Right cardiac atrium (tissue), 5 donors: ENCODE measurements around the gene CADM2. TPM values are rescaled to one million over a fixed set of nuclear protein-coding genes. Genes with fewer than 3 reads are reported as not detected.

Experiments
- ATAC-seq, 2 donors: fragments of 200-7000 bp; cut with Tn5 transposase; one replicate each; pipeline versions ENCODE4 v1.8.0 to v1.9.1; 2020; ENCODE audit warnings: moderate library complexity in 2 of 2, mild to moderate bottlenecking in 1 of 2
- DNase-seq, 3 donors: peaks; one replicate each; pipeline ENCODE4 v3.0.0-alpha.2; 2020
- H3K27ac ChIP-seq: one replicate; pipeline ENCODE4 v1.5.1; 2013; ENCODE audit warnings: mild to moderate bottlenecking, low read length, control low read depth, moderate library complexity
- H3K27me3 ChIP-seq: one replicate; pipeline ENCODE4 v1.6.1; 2013; ENCODE audit not compliant: control insufficient read depth, insufficient read depth
- H3K4me1 ChIP-seq: one replicate; pipeline ENCODE4 v1.6.1; 2013; ENCODE audit warnings: low read length; ENCODE audit not compliant: control insufficient read depth, insufficient read depth
- H3K4me3 ChIP-seq: one replicate; pipeline ENCODE4 v1.5.1; 2013; ENCODE audit warnings: low read length, control low read depth
- H3K9me3 ChIP-seq: one replicate; pipeline ENCODE4 v1.6.1; 2013; ENCODE audit warnings: low read length; ENCODE audit not compliant: control insufficient read depth
- WGBS: extraction: QIAGEN DNeasy Blood & Tissue Kit; methylation state at CpG from one replicate; pipeline ENCODE4 v1.1.7; 2013; 5-methylcytosine and 5-hydroxymethylcytosine counted together
- intact Hi-C, 4 donors: fragments of 100-400 bp; cut with DNase I; formaldehyde crosslinking; loops; one replicate each; pipeline versions ENCODE4 v1.11.0 to v1.14.0; 2022 to 2023
- polyA plus RNA-seq: library from polyadenylated mRNA; stranded (reverse); fragments of 200-250 nt; gene quantifications from one replicate; pipeline ENCODE4 v1.2.3, GENCODE V29; 2013
- total RNA-seq, 4 donors: library from RNA; stranded (reverse); fragmentation: NEBNext Ultra II Directional; extraction: Animal tissue kit (Norgen Biotek cat#: 25700); gene quantifications; one replicate each; pipeline ENCODE4 v1.2.1, GENCODE V29; 2021
- donor health status: healthy with polysubstance abuse.
- donor health status: DM: no; HTN: yes; CAD: no.
- donor health status: DM: no; HTN: no; CAD: no.
- donor health status: DM: no; HTN: yes; CAD: no; lungs with severe emphysema.
- donor health status: DM: yes; HTN: yes; CAD: no.

The CADM2 gene
- total and polyA plus RNA-seq, 5 donors: 4.3 to 17.8 (median 15.3) TPM

DNA sequence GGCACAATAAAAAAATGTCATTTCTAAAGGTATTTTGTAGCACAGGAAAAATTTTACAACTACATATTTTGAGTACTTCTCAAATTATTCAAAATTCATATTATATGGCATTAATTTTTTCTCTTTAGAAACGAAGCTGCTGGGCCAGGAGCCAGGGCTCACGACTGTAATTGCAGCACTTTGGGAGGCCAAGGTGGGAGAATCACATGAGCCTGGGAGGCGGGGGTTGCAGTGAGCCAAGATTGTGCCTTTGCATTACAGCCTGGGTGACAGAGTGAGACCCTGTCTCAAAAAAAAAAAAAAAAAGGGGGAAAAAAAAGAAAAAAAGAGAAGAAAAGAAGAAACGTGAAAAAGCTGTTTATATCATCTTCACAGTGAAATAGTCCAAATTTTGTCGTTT, 62.0 kb downstream of the CADM2 start:
- Histone ChIP-seq H3K4me3 (no peak overlapping the region), H3K27me3 (no peaks in the 10 kb centered on the region), H3K27ac (no peak overlapping the region), H3K4me1 (no peaks in the 10 kb centered on the region), H3K9me3 (no peaks in the 10 kb centered on the region)
- no peak for ATAC-seq
- DNase-seq: peak in 1 of 3 donors; percentile 12
- intact Hi-C loops: no loop called here
- WGBS: 62% methylated on average over 5 of the region's 5 CpGs

DNA sequence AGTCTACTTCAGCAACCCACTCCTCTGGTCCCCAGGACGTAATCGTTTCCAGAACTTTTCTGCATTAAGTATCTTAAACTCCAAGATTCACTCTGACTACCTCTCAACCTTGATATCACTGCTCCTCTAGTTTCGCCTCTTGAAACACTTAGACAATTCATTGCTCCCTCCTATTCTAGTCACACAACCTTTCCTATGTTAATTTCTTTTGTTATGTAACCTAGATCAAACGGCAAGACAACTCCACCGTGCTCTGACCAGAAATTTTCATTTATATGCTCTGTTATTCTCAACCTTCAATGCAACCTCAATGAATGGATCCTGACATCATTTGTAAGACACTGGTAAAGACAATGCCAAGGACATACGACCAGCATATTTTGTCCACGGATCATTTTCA, 71.3 kb downstream of the CADM2 start:
- DNase-seq (no peak), ATAC-seq (no peak)
- Histone ChIP-seq H3K4me1 (no peaks in the 10 kb centered on the region), H3K4me3 (no peak overlapping the region), H3K27ac (no peak overlapping the region), H3K9me3 (no peaks in the 10 kb centered on the region), H3K27me3 (no peaks in the 10 kb centered on the region)
- intact Hi-C loops: no loop called here
- 74% methylated on average over 7 of the region's 7 CpGs for WGBS

DNA sequence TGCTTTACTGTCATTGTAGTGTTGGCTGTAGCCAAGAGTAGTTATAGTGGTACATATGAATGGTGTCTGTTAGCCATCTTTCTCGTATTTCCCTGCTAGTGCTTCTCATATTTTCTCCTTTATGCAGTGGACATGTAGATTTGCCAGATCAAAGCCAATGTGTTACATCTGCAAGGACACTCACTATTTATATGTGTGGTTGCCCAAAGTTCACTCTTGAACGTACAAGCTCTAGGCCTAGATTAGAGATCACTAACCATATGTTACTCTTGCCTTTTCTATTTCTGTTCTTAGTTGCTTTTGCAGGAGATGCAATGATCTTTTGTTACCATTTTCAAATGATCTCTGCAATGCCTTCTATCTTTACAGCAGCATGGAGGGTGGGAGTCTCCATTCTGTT, 78.4 kb downstream of the CADM2 start:
- Histone ChIP-seq H3K27ac (no peak overlapping the region), H3K27me3 (no peaks in the 10 kb centered on the region), H3K4me1 (no peaks in the 10 kb centered on the region), H3K9me3 (no peaks in the 10 kb centered on the region), H3K4me3 (no peak overlapping the region)
- intact Hi-C loops: no loop called here
- DNase-seq: no peak
- WGBS: 78% methylated on average over 2 of the region's 2 CpGs
- no peak for ATAC-seq

DNA sequence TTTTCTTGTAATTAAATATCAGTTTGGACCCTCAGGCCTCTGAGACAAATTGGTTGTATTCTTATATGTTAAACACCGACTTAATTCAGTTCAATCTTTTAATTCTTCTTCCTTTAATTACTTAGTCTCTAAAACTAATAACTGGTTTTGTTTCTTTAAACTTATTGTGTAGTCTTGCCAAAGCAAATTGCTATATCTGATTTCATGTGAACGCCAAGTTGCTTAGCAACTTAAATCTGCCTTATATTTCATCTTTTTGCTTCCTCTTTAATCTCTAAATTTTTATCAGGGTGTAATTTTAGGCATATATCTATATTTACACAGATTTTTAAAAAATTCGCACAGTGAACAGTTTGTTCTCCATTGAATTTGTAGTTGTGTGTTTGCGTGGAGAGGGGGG, 82.2 kb downstream of the CADM2 start:
- H3K27me3 ChIP-seq: no peaks in the 10 kb centered on the region
- DNase-seq (no peak), ATAC-seq (no peak)
- intact Hi-C loops: no loop called here
- no peaks in the 10 kb centered on the region for H3K4me1 ChIP-seq
- no peak overlapping the region for H3K27ac ChIP-seq
- H3K4me3 ChIP-seq: no peak overlapping the region
- H3K9me3 ChIP-seq: no peaks in the 10 kb centered on the region
- 70% methylated on average over 4 of the region's 4 CpGs for WGBS

DNA sequence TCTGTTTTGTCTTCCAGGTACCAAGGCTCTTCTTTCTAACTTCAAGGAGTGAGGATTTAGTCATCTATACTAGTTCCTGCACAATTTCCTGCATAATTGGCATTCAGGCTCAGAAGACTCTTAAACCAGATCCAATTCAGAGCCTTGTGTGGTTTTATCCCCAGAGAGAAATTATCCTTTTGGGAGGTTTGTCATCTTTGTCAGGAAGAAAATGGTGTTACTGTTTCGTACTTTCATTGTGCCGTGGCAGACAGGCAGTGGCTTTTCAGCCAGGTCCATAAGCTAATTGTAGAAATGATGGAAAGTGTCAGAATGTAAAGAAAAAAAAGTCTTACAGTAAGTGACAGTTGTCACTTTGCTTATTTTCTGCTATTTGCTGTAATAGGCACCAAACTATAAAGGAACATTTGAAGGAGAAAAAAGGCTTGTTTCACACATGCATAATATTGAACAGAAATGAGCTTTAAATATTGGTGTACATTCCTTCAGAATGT, 82.8 kb downstream of the CADM2 start:
- DNase-seq: no peak
- H3K4me1 ChIP-seq: no peaks in the 10 kb centered on the region
- H3K27ac ChIP-seq: no peak overlapping the region
- intact Hi-C loops: no loop called here
- no peaks in the 10 kb centered on the region for H3K27me3 ChIP-seq
- no peak for ATAC-seq
- 66% methylated on average over 2 of the region's 2 CpGs for WGBS
- H3K9me3 ChIP-seq: no peaks in the 10 kb centered on the region
- H3K4me3 ChIP-seq: no peak overlapping the region

DNA sequence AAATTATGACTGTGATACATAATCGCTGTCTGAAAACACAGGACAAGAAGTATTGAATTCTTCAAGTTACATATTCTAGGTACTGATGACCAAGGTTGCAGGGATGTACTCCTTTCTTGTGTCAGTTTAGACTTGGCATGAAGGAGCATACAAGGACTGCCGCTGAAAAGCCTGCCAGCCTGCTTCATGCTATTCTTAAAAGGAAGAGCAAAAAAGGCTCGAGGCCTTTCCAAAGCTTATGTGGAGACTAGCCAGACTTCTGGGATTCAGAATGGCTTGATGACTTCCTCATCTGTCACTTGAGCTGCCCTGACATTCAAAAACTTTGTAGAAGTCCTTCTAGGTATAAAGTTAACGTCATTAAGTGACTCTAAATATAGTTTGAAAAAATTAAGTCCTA, 92.0 kb downstream of the CADM2 start:
- no peak for ATAC-seq
- Histone ChIP-seq H3K27ac (no peak overlapping the region), H3K4me1 (no peaks in the 10 kb centered on the region), H3K27me3 (no peaks in the 10 kb centered on the region), H3K9me3 (no peaks in the 10 kb centered on the region), H3K4me3 (no peak overlapping the region)
- peak in 1 of 3 donors; percentile 39 for DNase-seq
- intact Hi-C loops: no loop called here
- WGBS: 54% methylated on average over 4 of the region's 4 CpGs

DNA sequence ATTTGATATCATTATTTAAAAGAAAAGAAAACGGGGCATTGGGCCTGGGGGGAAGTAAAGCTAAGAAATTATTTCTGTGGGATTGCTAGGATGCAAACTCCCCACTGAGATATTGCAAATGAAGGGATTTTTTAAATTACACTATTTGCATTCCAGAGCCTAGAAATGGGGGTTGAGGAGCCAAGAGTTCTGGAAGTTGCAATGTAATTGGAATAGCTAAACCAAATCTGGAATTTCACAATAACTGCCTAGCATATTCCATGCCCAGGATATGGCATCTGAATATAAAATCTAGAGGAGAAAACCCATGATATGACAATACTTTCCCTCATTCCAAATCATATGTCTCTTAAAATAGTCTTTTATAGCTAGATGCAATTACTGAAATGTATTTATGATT, 93.0 kb downstream of the CADM2 start:
- no peak for ATAC-seq
- 40% methylated on average over 1 of the region's 1 CpG for WGBS
- Histone ChIP-seq H3K4me1 (no peaks in the 10 kb centered on the region), H3K9me3 (no peaks in the 10 kb centered on the region), H3K27me3 (no peaks in the 10 kb centered on the region), H3K27ac (no peak overlapping the region), H3K4me3 (no peak overlapping the region)
- DNase-seq: no peak
- intact Hi-C loops: no loop called here

DNA sequence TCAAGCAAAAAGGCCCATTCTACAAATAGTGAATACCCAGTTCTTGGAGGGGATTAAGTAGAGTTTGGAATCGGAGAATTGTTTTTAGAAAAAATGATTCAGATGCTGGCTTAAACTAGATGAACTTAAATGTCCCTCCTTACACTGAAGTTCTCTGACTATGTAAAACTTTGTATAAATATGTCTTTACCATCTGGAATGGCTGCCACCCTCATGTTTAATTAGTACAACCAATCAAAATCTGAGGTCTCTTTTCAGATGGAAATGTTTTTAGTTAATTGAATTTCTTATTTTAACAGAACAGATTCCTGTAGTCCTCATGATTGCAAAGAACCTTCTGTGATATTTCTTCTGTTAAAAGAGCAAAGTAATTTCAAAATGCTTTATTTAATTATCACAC, 94.8 kb downstream of the CADM2 start:
- no peaks in the 10 kb centered on the region for H3K27me3 ChIP-seq
- WGBS: 91% methylated on average over 1 of the region's 1 CpG
- DNase-seq: no peak
- no peaks in the 10 kb centered on the region for H3K9me3 ChIP-seq
- intact Hi-C loops: no loop called here
- no peak overlapping the region for H3K27ac ChIP-seq
- no peaks in the 10 kb centered on the region for H3K4me1 ChIP-seq
- H3K4me3 ChIP-seq: no peak overlapping the region
- ATAC-seq: no peak

DNA sequence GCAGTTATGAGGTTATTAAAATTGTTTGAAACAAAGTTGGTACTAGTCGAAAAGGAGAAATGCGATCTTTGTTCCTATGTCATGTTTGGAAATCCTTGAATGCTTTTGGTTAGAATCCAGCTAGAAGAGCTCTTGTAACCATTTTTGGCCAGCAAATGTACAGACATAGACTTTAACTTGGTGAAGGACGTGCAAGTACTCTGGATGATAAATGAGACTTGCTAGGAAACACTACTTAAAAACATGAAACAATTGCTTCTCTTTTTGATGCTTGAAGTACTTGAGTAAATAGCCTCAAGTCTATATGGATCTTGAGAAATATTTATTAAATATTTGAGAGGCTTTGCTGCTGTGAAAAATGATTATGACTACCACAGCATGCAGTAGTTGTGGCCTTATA, 95.8 kb downstream of the CADM2 start:
- no peaks in the 10 kb centered on the region for H3K27me3 ChIP-seq
- H3K4me3 ChIP-seq: no peak overlapping the region
- H3K4me1 ChIP-seq: no peaks in the 10 kb centered on the region
- no peak for DNase-seq
- ATAC-seq: no peak
- intact Hi-C loops: no loop called here
- H3K27ac ChIP-seq: no peak overlapping the region
- H3K9me3 ChIP-seq: no peaks in the 10 kb centered on the region
- 73% methylated on average over 3 of the region's 3 CpGs for WGBS

DNA sequence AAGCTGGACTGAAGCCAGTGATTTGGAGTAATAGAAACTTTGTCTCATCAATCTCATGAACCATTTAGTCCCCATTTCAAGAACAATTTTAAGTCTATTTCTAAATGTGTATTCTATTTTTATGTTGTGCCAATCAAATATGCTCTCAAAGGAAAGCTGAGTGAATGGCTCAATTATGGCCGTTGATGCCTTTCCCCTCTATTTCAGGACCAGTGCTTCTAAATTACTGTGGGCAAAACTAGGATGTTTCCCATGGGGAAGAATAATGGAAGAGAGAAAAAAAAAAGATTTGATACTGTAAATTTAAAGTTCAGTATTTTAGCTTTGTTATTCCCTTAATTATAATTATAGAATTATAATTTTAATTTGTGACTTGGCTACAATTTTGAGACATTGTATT, 110.1 kb downstream of the CADM2 start:
- Histone ChIP-seq H3K4me1 (no peaks in the 10 kb centered on the region), H3K27ac (no peak overlapping the region), H3K9me3 (no peaks in the 10 kb centered on the region), H3K4me3 (no peak overlapping the region), H3K27me3 (no peaks in the 10 kb centered on the region)
- WGBS: 76% methylated on average over 1 of the region's 1 CpG
- intact Hi-C loops: no loop called here
- DNase-seq (no peak), ATAC-seq (no peak)

DNA sequence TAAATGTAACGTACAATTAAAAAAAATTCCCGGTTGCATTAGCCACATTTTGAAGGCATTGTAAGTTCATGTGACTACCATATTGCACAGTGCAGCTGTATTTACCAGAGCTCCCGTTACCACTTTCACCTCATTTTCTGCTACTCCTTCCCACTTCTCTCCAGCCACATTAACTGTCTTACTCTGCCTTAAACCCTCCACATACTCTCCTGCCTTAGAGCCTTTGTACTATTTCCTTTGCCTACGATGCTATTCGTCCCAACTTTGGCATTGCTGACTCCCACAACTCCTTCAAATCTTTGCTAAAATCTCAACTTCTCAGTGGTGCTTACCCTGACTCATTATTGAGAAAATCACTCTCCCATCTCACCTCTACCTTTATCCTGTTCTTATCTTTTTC, 115.2 kb downstream of the CADM2 start:
- DNase-seq (no peak), ATAC-seq (no peak)
- H3K4me1 ChIP-seq: no peaks in the 10 kb centered on the region
- no peak overlapping the region for H3K27ac ChIP-seq
- no peaks in the 10 kb centered on the region for H3K9me3 ChIP-seq
- WGBS: 80% methylated on average over 5 of the region's 5 CpGs
- intact Hi-C loops: no loop called here
- no peak overlapping the region for H3K4me3 ChIP-seq
- H3K27me3 ChIP-seq: no peaks in the 10 kb centered on the region

DNA sequence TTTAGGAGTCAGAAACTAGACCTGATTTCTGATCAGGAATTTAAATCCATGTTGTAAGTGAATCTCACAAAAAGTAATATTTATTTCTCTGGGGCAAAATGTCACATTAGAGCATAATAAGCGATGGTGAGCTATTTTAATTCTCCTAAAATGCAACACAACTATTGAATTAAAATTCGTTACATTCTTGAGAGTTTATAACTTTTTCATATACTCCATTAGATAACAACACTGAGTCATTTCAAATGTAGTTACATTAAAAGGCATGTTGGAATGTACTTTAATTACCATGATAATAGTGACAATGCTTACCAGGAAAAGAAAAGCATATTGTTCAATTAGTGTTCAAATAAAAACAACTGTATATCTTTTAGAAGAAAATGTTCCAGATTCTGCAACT, 116.9 kb downstream of the CADM2 start:
- ATAC-seq (no peak), DNase-seq (no peak)
- intact Hi-C loops: no loop called here
- no peaks in the 10 kb centered on the region for H3K27me3 ChIP-seq
- no peak overlapping the region for H3K4me3 ChIP-seq
- 68% methylated on average over 2 of the region's 2 CpGs for WGBS
- no peaks in the 10 kb centered on the region for H3K4me1 ChIP-seq
- H3K27ac ChIP-seq: no peak overlapping the region
- H3K9me3 ChIP-seq: no peaks in the 10 kb centered on the region
